Gastrocnemius medialis (tissue), 4 donors: ENCODE data around the gene NUDCD3. TPM values are rescaled to one million over a fixed set of nuclear protein-coding genes. Genes with fewer than 3 reads are reported as not detected.
"Not testable (repeated sequence)": the region's sequence is repeated elsewhere in the genome, so short reads cannot be mapped to it uniquely, and the experiment has no call there.

ENCODE experiments used
- ATAC-seq, 2 donors: fragments of 150-250 bp; one replicate each; pipeline ENCODE4 v1.9.1; 2016
- DNase-seq, 2 donors: peaks; one replicate each; pipeline ENCODE4 v3.0.0-alpha.2; 2019
- H3K27ac ChIP-seq, 4 donors: fragments of 200-600 bp; sonication (generic); 1 replicate in 1 of 4; 2 replicates in 3 of 4; pipeline ENCODE4 v1.5.1; 2016 to 2018; ENCODE audit warnings: mild to moderate bottlenecking in 2 of 4, moderate library complexity in 1 of 4
- H3K27me3 ChIP-seq, 3 donors: fragments of 200-600 bp; sonication (generic) in 2 of 3; 1 replicate in 1 of 3; 2 replicates in 2 of 3; pipeline versions ENCODE4 v1.5.1 to v1.6.0; 2016 to 2019; ENCODE audit warnings: mild to moderate bottlenecking in 1 of 3, moderate library complexity in 1 of 3
- H3K36me3 ChIP-seq, 2 donors: fragments of 200-600 bp; sonication (generic) in 1 of 2; one replicate each; pipeline ENCODE4 v1.5.1; 2017 to 2018
- H3K4me1 ChIP-seq, 2 donors: fragments of 200-600 bp; sonication (generic) in 1 of 2; one replicate each; pipeline ENCODE4 v1.5.1; 2016 to 2017; ENCODE audit warnings: mild to moderate bottlenecking in 2 of 2
- H3K4me3 ChIP-seq, 4 donors: fragments of 200-600 bp; sonication (generic) in 3 of 4; 1 replicate in 1 of 4; 2 replicates in 3 of 4; pipeline ENCODE4 v1.5.1; 2016 to 2019; ENCODE audit warnings: mild to moderate bottlenecking in 2 of 4
- H3K9me3 ChIP-seq, 3 donors: fragments of 200-600 bp; sonication (generic) in 2 of 3; 1 replicate in 1 of 3; 2 replicates in 2 of 3; pipeline ENCODE4 v1.5.1; 2016 to 2019
- POLR2A ChIP-seq, 2 donors: fragments of 450-650 bp; IDR thresholded peaks; one replicate each; pipeline ENCODE4 v1.6.1; 2017; ENCODE audit warnings: antibody characterized with exemption in 2 of 2, mild to moderate bottlenecking in 2 of 2, moderate library complexity in 2 of 2
- in situ Hi-C, 4 donors: fragments of 200-750 bp; cut with MboI; loops; one replicate each; pipeline versions ENCODE4 v1.15.0 to v1.8.0; 2017; ENCODE audit warnings: low sequenced_read_pairs in 4 of 4
- intact Hi-C: fragments of 100-400 bp; cut with DNase I; formaldehyde crosslinking; loops from one replicate; pipeline ENCODE4 v1.15.1; 2023; ENCODE audit warnings: low total_unique reads
- total RNA-seq, 4 donors: library from RNA; depleted of rRNA; stranded (reverse); fragments of >200 nt; gene quantifications; one replicate each; pipeline versions ENCODE4 v1.1.0 to v1.2.3, GENCODE V29; 2016
- TF ChIP-seq, protein P1 (sequence below), 5 experiments: fragments of 450-650 bp in 3 of 5; fragments of 200-600 bp in 2 of 5; sonication (generic) in 2 of 5; IDR thresholded peaks in 4 of 5; conservative IDR thresholded peaks in 1 of 5; 1 replicate in 4 of 5; 2 replicates in 1 of 5; pipeline ENCODE4 v1.5.1; 2016 to 2019; ENCODE audit warnings: antibody characterized with exemption in 5 of 5, mild to moderate bottlenecking in 3 of 5, moderate library complexity in 3 of 5

NUDCD3 gene
- total RNA-seq, 4 donors from 2014 or later: 76.2 to 93.4 (median 77.0) TPM

DNA sequence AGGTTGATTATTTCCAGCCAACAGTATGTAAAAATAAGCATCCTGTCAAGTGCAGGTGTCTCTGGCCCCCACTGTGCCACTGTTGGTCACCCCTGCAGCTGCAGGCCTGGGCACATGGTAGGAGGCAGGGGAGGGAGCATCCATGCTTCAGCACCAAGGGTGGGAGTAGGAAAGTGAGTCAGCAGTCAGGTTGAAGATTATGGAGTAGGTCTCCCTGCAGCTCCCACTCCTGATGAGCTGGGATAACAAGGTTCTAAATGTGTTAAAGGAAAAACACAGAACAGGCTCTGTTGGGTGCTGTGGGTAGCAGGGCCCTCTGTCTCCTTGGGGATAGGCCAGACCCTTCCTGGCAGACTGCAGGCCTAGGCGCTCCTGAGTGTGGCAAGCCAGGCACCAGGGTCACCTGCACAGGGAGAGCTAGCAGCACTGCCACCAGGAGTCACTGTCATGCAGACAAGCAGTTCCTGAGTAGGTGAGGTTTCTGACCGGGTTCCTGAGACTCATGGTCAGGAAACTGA lies 59.3 kb downstream of the NUDCD3 start:
- DNase-seq: peak in 1 of 2 donors; percentile 66
- Histone ChIP-seq H3K27ac (peak overlapping the region; percentile 38 to 78 (median 52)), H3K4me3 (no peak overlapping the region), H3K27me3 (no peaks in the 10 kb centered on the region), H3K4me1 (peaks cover 47 to 54% of the 10 kb centered on the region in 2 donors), H3K36me3 (peaks cover 0 to 6% of the 10 kb centered on the region in 2 donors), H3K9me3 (no peaks in the 10 kb centered on the region)
- intact Hi-C loops (loop anchor here (2.0 kb wide), 1 partner anchor 46 kb away; no protein-coding TSS in a partner anchor), in situ Hi-C loops (no loop called here)
- TF ChIP-seq POLR2A (IDR thresholded peaks at IDR 0.05): no peak
- TF ChIP-seq, protein P1, sequence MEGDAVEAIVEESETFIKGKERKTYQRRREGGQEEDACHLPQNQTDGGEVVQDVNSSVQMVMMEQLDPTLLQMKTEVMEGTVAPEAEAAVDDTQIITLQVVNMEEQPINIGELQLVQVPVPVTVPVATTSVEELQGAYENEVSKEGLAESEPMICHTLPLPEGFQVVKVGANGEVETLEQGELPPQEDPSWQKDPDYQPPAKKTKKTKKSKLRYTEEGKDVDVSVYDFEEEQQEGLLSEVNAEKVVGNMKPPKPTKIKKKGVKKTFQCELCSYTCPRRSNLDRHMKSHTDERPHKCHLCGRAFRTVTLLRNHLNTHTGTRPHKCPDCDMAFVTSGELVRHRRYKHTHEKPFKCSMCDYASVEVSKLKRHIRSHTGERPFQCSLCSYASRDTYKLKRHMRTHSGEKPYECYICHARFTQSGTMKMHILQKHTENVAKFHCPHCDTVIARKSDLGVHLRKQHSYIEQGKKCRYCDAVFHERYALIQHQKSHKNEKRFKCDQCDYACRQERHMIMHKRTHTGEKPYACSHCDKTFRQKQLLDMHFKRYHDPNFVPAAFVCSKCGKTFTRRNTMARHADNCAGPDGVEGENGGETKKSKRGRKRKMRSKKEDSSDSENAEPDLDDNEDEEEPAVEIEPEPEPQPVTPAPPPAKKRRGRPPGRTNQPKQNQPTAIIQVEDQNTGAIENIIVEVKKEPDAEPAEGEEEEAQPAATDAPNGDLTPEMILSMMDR (IDR thresholded peaks at IDR 0.05 in 4 of 5, conservative IDR thresholded peaks at IDR 0.05 in 1 of 5): peak in 2 of 5 experiments; percentile 23 to 33
- peak in 1 of 2 donors; percentile 69 for ATAC-seq

DNA sequence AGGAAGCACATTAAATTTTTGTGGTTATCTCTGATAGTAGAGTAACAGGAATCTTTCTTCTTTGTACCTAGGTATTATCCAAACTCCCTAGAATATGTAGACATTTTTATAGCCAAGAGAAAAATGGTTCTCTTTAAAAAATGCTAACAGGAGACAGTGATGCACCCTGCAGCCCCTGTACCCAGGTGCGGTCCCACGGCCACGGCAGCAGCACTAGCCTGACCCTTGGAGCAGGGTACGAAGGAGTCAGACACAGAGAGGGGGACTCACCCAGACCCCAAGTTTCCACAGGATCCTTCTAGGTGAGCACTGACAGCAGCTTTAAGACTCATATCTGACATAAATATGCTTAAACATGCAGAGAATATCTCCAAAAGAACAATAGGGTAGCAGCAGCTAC lies 60.4 kb downstream of the NUDCD3 start:
- no peak for TF ChIP-seq POLR2A (IDR thresholded peaks at IDR 0.05)
- TF ChIP-seq, protein P1 (IDR thresholded peaks at IDR 0.05 in 4 of 5, conservative IDR thresholded peaks at IDR 0.05 in 1 of 5): no peak
- Histone ChIP-seq H3K4me1 (peaks cover 47 to 54% of the 10 kb centered on the region in 2 donors), H3K9me3 (no peaks in the 10 kb centered on the region)

DNA sequence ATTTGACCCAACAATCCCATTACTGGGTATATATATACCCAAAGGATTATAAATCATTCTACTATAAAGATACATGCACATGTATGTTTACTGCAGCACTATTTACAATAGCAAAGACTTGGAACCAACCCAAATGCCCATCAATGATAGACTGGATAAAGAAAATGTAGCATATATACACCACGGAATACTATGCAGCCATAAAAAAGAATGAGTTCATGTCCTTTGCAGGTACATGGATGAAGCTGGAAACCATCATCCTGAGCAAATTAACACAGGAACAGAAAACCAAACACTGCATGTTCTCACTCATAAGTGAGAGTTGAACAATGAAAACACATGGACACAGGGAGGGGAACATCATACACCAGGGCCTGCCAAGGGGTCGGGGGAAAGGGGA lies 65.7 kb downstream of the NUDCD3 start:
- H3K4me3 ChIP-seq, in situ Hi-C loops: not testable (repeated sequence)

More for the DNA sequence above, 60.4 kb downstream of the NUDCD3 start:
- in situ Hi-C loops: no loop called here
- ATAC-seq (no peak), DNase-seq (no peak)
- no peaks in the 10 kb centered on the region for H3K27me3 ChIP-seq
- intact Hi-C loops: loop anchor here (2.0 kb wide), 1 partner anchor 47 kb away; no protein-coding TSS in a partner anchor
- peak overlapping the region in 2 of 4 donors; percentile 38 to 78 for H3K27ac ChIP-seq
- H3K4me3 ChIP-seq: no peak overlapping the region
- H3K36me3 ChIP-seq: peaks cover 0 to 6% of the 10 kb centered on the region in 2 donors

DNA sequence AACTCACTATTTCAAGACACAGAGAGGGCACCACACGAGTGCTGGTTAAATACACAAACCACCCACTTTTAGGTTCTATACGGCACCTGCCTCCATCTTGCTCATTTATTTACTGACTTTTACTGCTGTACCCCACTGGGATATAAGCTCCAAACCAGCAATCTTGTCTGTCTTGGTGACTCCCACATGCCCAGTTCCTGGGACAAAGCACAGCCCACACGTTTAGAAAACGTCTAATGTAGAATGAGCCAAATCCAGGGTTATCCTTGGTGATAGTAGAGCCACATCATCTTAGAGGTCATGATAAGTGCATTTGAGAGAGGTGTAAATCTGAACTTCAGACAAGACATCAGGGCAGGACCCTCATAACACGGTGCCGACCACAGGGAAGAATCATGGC lies 73.5 kb downstream of the NUDCD3 start:
- H3K36me3 ChIP-seq: no peaks in the 10 kb centered on the region
- in situ Hi-C loops: no loop called here
- no peak overlapping the region for H3K27ac ChIP-seq
- no peak for DNase-seq
- no peaks in the 10 kb centered on the region for H3K9me3 ChIP-seq
- ATAC-seq: no peak
- no peaks in the 10 kb centered on the region for H3K27me3 ChIP-seq
- H3K4me3 ChIP-seq: no peak overlapping the region
- TF ChIP-seq, protein P1 (IDR thresholded peaks at IDR 0.05 in 4 of 5, conservative IDR thresholded peaks at IDR 0.05 in 1 of 5): no peak
- TF ChIP-seq POLR2A (IDR thresholded peaks at IDR 0.05): no peak
- peaks cover 0 to 4% of the 10 kb centered on the region in 2 donors for H3K4me1 ChIP-seq
- intact Hi-C loops: no loop called here

More for the DNA sequence above, 65.7 kb downstream of the NUDCD3 start:
- DNase-seq, H3K27ac ChIP-seq, H3K27me3 ChIP-seq, H3K9me3 ChIP-seq, H3K36me3 ChIP-seq, ATAC-seq, H3K4me1 ChIP-seq, intact Hi-C loops: not testable (repeated sequence)

DNA sequence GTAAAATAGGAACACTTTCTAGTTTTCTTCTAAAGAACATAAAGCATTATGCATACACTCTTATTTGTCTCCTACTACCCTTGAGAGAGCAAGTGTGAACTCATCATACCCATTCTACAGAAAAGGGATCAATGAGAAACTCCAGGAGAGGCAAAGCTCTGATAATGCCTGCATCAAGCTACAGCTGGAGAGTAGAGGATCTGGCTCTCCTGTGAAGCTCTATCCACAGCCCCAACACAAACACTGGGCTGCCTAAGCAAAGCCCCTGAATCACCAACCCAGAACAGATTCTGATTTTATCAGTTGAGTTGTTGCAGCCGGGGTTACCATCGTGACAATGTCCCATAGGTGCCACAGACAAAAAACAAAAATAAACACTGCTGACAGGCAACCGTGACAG lies 74.9 kb downstream of the NUDCD3 start:
- no peak for TF ChIP-seq POLR2A (IDR thresholded peaks at IDR 0.05)
- TF ChIP-seq, protein P1 (IDR thresholded peaks at IDR 0.05 in 4 of 5, conservative IDR thresholded peaks at IDR 0.05 in 1 of 5): no peak
- H3K4me3 ChIP-seq: no peak overlapping the region
- ATAC-seq: no peak
- in situ Hi-C loops (no loop called here), intact Hi-C loops (no loop called here)
- DNase-seq: no peak
- H3K4me1 ChIP-seq: peaks cover 0 to 4% of the 10 kb centered on the region in 2 donors
- no peaks in the 10 kb centered on the region for H3K36me3 ChIP-seq
- no peaks in the 10 kb centered on the region for H3K9me3 ChIP-seq
- H3K27ac ChIP-seq: no peak overlapping the region
- H3K27me3 ChIP-seq: no peaks in the 10 kb centered on the region
